Stimulated activated CD8-positive, alpha-beta memory T cell treated with anti-CD3 and anti-CD28 coated beads, Interleukin-12 subunit alpha, Interleukin-12 subunit beta, amount 100 ng/mL, for 1 hour (primary cell): Measurements from ENCODE around the gene IPPK.
A peak's percentile ranks its signal among the peaks of the same experiment; 100 is the strongest.

Source experiments
- DNase-seq: peaks from one replicate; pipeline ENCODE4 v3.0.0-alpha.2; 2020; ENCODE audit warnings: low read depth

IPPK gene

GRCh38 chr9:92669890-92670708 lies at the start of gene IPPK:
IPPK (minus strand) TSS chr9:92670131; CDS start chr9:92669988, 143 bp downstream.
- DNase-seq, result peak; percentile 96

- no peak for DNase-seq
These were observed 49.2 kb upstream of the IPPK start for GRCh38 chr9:92719028-92719647.

GRCh38 chr9:92718086-92719001 lies 48.4 kb upstream of the IPPK start:
- DNase-seq, result no peak

- DNase-seq, result no peak
These were observed 47.5 kb upstream of the IPPK start for GRCh38 chr9:92717201-92718085.

- peak; percentile 78 for DNase-seq
These were observed 46.6 kb upstream of the IPPK start for GRCh38 chr9:92716557-92716956.

- no peak for DNase-seq
These were observed 45.7 kb upstream of the IPPK start for GRCh38 chr9:92715488-92716231.

- DNase-seq, result no peak
These were observed 45.0 kb upstream of the IPPK start for GRCh38 chr9:92714787-92715487.

- no peak for DNase-seq
These were observed 44.1 kb upstream of the IPPK start for GRCh38 chr9:92714016-92714415.

GRCh38 chr9:92713528-92713927 lies 43.6 kb upstream of the IPPK start:
- no peak for DNase-seq

GRCh38 chr9:92712767-92713166 lies 42.8 kb upstream of the IPPK start:
- DNase-seq, result no peak

- no peak for DNase-seq
These were observed 41.9 kb upstream of the IPPK start for GRCh38 chr9:92711844-92712243.

- DNase-seq, result no peak
These were observed 41.2 kb upstream of the IPPK start for GRCh38 chr9:92711146-92711545.

GRCh38 chr9:92710368-92710767 lies 40.4 kb upstream of the IPPK start:
- no peak for DNase-seq

GRCh38 chr9:92709954-92710353 lies 40.0 kb upstream of the IPPK start:
- DNase-seq, result no peak

GRCh38 chr9:92709240-92709639 lies 39.3 kb upstream of the IPPK start:
- DNase-seq, result no peak

- DNase-seq, result no peak
These were observed 37.6 kb upstream of the IPPK start for GRCh38 chr9:92707530-92707929.

- no peak for DNase-seq
These were observed 36.4 kb upstream of the IPPK start for GRCh38 chr9:92706218-92706940.

GRCh38 chr9:92704528-92704927 lies 34.6 kb upstream of the IPPK start:
- no peak for DNase-seq

GRCh38 chr9:92696619-92697018 lies 26.7 kb upstream of the IPPK start:
- no peak for DNase-seq

GRCh38 chr9:92686954-92687353 lies 17.0 kb upstream of the IPPK start:
- DNase-seq, result no peak
